ENCODE data around the gene KAT7. TPM values are rescaled to one million over a fixed set of nuclear protein-coding genes. Genes with fewer than 3 reads are reported as not detected.

Gene KAT7
- total and polyA plus RNA-seq, 10 of the 15 experiments (the other 5 are each of a cell fraction or from before 2014, with no cell fraction given), result 6.6 to 45.8 (median 26.3) TPM

DNA sequence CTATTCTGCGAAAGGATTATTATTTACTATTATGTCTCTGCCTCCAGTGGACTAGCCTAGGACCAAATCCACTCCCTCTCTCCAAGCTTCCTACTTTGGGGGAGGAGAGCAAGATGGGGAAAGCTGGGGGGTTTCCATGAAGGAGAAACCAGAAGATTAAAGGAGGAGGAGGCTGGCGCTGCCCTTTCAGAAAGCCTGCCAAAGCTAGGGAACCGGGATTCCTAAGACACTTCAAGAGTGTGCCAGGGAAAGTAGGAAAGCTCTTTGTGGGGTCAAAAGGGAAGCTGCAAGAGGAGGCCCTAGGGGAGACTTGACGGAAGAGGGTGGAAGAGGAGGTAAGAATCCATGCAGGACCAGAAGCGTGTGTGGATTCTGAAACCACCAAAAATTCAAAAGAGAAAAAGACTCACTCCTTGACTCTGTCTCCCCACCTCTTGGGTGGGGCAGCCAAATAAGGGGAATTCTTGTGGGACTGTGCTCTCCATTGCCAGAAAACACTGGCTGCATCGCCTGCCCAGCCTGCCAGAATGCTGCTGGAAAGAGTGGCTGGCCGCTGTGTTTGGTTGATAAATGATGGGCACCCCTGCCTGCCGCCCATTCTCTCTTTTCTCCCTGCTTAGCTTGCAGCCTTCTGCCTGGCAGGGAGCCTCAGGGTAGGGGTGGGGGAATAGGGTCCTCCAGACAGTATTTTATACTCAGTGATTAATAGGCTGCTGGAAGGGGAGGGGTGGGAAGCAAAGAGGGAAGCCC lies 11.8 kb upstream of the KAT7 start:
- Histone ChIP-seq H3K4me1 (ENCODE audit: control insufficient read depth, insufficient read depth, low read length) (no peaks in the 10 kb centered on the region), H3K9me3 (replicated peaks; ENCODE audit: control insufficient read depth, insufficient read depth, low read length) (no peaks in the 10 kb centered on the region), H3K27me3 (replicated peaks in 1 of 2; ENCODE audit: control insufficient read depth in 2 of 2, insufficient read depth in 2 of 2, low read length in 1 of 2) (no peaks in the 10 kb centered on the region; a peak in 1 of 4 replicates), H3K27ac (ENCODE audit: control insufficient read depth, insufficient read depth) (no peak overlapping the region), H3K4me2 (ENCODE audit: control insufficient read depth, insufficient read depth) (no peak overlapping the region), H3K36me3 (ENCODE audit: control insufficient read depth in 2 of 2, insufficient read depth in 2 of 2, low read length in 1 of 2) (no peaks in the 10 kb centered on the region), H2AFZ (ENCODE audit: control insufficient read depth, low read depth, low read length) (no peak overlapping the region), H3K4me3 (no peak overlapping the region), H4K20me1 (ENCODE audit: control insufficient read depth, insufficient read depth) (no peaks in the 10 kb centered on the region), H3K9ac (ENCODE audit: control insufficient read depth, insufficient read depth, low read length) (no peak overlapping the region), H3K79me2 (ENCODE audit: control insufficient read depth, insufficient read depth, low read length) (no peaks in the 10 kb centered on the region)
- ATAC-seq (no peak), FAIRE-seq (no peak), DNase-seq (ENCODE audit: low read depth, low spot score) (no peak)
- WGBS (ENCODE audit: insufficient coverage, insufficient replicate concordance, low lambda C conversion rate, missing lambda C conversion rate), result 77% methylated on average over 8 of the region's 8 CpGs
- POLR2A ChIA-PET, result interaction anchor here (0.9 to 2.0 kb wide), 3 partner anchors 11 to 28 kb away, joined by 3 to 5 read pairs (median 3); no protein-coding TSS in a partner anchor
- in situ Hi-C loops (cut with MboI) (no loop called here), intact Hi-C loops (cut with micrococcal nuclease; ENCODE audit: unreplicated experiment) (no loop called here)
- SMC1A ChIA-PET (ENCODE audit: uncharacterized antibody, unreplicated experiment), result interaction anchor here (0.8 to 4.7 kb wide), 8 partner anchors 11 to 81 kb away, joined by 3 to 38 read pairs (median 4); partner anchors contain the start of gene SLC35B1
- RAD21 ChIA-PET (ENCODE audit: unreplicated experiment), result interaction anchor here (0.9 to 2.9 kb wide), 5 partner anchors 11 to 81 kb away, joined by 4 to 11 read pairs (median 5); partner anchors contain the start of genes FAM117A and SLC35B1
- BruUV-seq (replicated peaks), result no TSS peak
- TF ChIP-seq NFYB (IDR thresholded peaks at IDR 0.05; ENCODE audit: insufficient read depth, low read depth, low read length) (no peak), ETV6 (conservative IDR thresholded peaks at IDR 0.05 in 1 of 2, IDR thresholded peaks at IDR 0.05 in 1 of 2; ENCODE audit: borderline replicate concordance in 1 of 2, low read depth in 1 of 2) (no peak), TARDBP (IDR thresholded peaks at IDR 0.05; ENCODE audit: borderline replicate concordance) (no peak), MTA3 (IDR thresholded peaks at IDR 0.05; ENCODE audit: borderline replicate concordance, low read length) (no peak), LARP7 (IDR thresholded peaks at IDR 0.05) (no peak)
- CTCF ChIA-PET, result interaction anchor here (0.6 to 7.8 kb wide), 10 partner anchors 11 to 206 kb away, joined by 3 to 67 read pairs (median 4); partner anchors contain the start of genes FAM117A and SLC35B1

All from GM12878 (cell line).